IPS-NIHi7 (cell line): Measurements from ENCODE around the gene TBC1D8.
"Not testable (repeated sequence)": the region's sequence is repeated elsewhere in the genome, so short reads cannot be mapped to it uniquely, and the experiment has no call there.

Source experiments
- DNase-seq: peaks from one replicate; pipeline ENCODE4 v3.0.0; 2012; ENCODE audit warnings: mixed read lengths; ENCODE audit errors: extremely low spot score

TBC1D8 gene

GRCh38 chr2:101064868-101065549 is 86.2 kb downstream of the TBC1D8 start:
- no peak for DNase-seq

DNA sequence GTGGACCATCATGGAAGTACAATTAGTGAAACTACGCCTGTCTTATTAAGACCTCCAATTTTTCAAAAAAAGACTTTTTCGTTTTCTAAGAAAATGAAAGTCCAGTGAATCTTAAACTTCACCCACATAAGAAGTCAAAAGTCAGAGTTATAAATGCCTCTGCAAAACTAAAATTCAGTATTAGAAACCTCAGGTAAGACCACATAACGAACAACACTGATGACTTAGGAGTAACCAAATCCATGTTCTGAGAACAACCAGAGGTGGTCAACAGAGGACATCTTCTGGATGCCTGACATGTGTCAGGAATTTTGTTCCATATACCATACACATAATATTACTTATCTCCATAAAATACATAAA is 86.7 kb downstream of the TBC1D8 start:
- no peak for DNase-seq

DNA sequence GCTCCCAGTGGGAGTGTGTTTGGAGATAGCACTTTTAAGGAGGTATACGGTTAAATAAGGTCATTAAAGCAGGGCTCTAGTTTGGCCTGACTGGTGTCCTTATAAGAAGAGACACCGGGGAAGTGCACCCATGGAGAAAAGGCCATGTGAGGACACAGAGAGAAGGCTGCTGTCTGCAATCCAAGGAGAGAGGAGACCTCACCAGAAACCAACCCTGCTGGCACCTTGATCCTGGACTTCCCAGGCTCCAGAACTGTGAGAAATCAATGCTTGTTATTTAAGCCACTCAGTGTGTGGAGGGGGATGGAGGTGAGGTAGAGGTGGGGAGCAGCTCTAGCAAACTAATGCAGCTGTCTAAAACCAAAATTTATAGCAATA is 87.1 kb downstream of the TBC1D8 start:
- no peak for DNase-seq

DNA sequence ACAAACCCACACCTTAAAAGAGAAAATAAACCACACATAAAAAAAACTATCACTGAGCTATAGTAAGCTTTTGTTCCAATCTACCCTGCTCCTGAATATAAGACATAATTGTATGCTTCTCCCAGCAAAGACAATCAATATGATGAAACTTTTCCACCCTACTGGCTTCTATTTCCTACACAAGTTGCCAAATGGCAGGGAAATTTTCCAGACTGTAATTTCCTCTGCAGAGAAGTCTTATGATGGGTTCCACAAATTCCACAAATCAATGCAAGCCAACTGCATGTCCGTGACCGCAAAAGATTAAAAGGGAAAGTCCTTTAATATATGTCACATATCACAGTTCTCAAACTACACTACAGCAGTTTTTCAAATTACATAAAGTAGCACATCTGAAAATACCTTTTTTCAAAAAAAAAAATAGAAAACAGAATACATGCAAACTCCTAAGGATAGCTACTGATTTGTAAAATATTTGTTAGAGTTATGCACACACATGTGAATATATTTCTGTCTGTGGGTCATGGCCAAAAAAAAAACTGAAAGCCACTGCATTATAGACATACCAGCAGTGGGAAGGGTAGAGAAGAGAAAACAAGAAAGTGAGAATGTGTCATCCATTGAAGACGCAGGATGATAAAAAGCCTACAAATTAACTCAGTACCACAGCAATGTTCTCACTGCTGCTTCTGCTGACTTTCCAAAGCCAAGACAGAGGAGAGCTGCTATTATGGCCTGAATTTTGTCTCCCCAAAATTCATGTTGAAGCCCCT is 87.6 kb downstream of the TBC1D8 start:
- no peak for DNase-seq

DNA sequence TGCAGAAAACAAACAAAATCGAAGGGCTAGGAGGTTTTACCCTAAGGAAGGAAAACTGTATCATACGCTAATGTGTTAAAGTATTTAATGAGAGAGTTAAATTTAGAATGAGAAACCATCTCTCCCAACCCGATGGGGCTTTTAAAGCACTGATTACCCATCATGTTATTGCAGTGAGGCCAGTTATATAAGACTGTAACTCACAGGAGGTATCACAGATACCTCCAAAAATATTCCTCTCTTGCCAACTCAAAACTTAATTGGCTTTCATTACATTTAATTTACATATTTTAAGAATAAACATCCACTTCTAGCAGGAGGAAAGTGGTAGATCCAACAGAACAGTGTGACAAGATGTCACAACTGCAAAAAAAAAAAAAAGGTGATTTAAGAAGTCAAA is 92.8 kb downstream of the TBC1D8 start:
- DNase-seq, result no peak

DNA sequence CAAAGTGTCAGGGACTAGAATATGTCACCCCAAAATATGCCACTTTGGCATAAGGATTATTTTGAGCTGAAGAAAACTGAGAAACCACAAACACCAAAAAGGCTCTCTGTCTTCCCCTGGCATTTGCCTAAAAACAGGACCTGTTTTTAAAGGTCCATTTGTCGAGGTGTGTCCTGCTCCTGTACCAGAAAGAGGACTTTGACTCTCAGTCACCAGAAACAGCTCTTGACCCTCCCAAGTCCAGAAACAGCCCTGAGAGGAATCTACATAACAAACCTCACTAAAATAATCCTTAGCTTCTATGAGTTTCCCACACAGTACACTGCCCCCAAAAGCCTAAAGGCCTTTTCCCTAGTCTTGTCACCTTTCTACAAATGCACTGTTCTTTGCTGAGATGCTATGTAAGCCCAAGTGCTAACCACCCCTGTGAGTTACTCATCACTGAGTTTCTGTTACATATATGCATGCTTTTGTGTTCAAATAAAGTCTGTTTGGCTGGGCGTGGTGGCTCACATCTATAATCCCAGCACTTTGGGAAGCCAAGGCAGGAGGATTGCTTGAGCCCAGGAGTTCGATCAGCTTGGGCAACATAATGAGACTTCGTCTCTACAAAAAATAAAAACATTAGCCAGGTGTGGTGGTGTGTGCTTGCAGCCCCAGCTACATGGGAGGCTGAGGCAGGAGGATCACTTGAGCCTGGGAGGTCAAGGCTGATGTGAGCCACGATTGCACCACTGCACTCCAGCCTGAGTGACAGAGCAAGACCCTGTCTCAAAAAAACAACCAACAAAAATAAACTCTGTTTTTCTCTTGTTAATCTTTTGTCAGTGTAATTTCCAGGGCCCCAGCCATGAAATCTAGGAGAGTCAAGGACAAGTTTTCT is 93.9 kb downstream of the TBC1D8 start:
- no peak for DNase-seq

GRCh38 chr2:101053117-101053516 is 98.1 kb downstream of the TBC1D8 start:
- DNase-seq, result no peak

DNA sequence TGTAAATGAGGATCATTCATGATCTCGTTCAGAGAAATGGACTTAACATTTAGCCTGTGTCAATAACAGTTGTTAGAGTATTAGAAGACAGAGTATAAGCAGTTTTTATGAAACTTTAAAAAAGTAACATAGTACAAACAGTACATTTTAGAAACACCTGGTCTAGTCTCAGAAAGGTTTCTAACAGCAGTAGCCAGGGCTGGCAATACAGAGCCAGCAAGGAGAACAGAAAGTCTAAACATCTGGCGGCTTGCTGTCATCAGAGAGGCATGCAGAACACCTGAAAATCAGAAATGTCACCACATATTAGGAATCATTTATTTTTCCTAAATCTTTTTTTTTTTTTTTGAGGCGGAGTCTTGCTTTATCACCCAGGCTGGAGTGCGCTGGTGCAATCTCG is 99.0 kb downstream of the TBC1D8 start:
- DNase-seq, result no peak

DNA sequence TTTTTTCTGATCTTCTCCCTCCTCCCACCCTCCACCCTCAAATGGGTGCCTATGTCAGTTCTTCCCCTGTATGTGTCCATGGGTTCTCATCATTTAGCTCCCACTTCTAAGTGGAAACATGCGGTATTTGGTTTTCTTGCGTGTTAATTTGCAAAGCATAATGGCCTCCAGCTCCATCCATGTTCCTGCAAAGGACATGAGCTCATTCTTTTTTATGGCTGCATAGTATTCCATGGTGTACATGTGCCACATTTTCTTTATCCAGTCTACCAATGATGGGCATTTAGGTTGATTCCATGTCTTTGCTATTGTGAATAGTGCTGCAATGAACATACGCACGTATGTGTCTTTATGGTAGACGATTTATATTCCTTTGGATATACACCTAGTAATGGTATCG is 100.3 kb downstream of the TBC1D8 start:
- not testable (repeated sequence) for DNase-seq

- DNase-seq, result no peak
Measured at GRCh38 chr2:101048756-101049155, 102.4 kb downstream of the TBC1D8 start.

- DNase-seq, result no peak
Measured at GRCh38 chr2:101047774-101048173, 103.4 kb downstream of the TBC1D8 start.

GRCh38 chr2:101047075-101047766 is 104.0 kb downstream of the TBC1D8 start:
- DNase-seq, result no peak

- DNase-seq, result no peak
Measured at GRCh38 chr2:101045330-101045729, 105.9 kb downstream of the TBC1D8 start.

DNA sequence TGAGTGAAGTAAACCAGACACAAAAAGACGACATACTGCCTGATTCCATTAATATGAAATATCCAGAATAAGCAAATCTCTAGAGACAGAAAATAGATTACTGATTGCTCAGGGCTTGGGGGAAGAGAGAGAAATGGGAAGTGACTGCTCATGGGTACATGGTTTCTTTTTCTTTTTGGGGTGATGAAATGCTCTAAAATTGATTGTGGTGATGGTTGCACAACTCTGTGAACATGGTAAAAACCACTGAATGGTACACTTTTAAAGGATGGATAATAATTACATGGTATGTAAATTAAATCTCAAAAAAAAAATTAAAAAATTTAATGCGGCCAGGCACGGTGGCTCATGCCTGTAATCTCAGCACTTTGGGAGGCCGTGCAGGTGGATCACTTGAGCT is 109.8 kb downstream of the TBC1D8 start:
- DNase-seq, result no peak

DNA sequence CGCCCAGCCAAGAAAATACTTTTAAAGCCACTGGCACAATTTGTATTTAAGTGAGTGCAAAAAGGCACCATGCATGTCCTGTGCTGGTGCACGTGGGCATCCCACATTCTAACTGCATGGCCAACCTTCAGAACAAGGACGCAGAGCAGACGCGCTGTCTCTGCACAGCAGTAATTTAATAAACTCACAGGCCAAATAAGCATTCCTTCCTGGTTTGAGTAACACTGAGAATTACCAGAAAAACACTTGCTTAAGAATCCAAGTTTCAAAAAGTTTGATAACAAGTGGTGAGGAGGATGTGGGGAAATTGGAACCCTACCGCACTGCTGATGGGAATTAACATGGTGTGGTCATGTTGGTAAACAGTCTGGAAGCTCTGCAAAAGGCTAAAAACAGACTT is 110.4 kb downstream of the TBC1D8 start:
- no peak for DNase-seq

DNA sequence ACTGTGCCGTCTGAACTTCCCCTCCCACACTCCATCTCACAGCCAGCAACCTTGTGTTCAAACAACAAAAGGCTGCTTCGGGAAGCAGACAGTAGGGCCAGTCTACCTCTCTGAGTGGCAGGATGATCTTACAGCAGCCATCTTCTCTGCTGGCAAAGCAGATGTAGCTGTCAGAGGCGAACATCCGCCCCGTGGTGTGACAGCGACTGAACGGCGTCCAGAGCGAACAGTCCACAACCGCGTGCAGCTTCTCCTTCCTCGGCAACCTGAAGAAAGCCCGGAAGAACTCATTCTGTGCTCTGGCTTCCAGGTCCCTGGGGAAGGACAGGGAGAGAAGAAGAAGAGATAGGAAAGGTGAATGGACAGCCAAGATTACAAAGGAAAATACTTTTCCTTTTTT is 111.1 kb downstream of the TBC1D8 start:
- DNase-seq, result no peak

- DNase-seq, result peak; percentile 61
Measured at GRCh38 chr2:101038455-101039255, 112.5 kb downstream of the TBC1D8 start.

DNA sequence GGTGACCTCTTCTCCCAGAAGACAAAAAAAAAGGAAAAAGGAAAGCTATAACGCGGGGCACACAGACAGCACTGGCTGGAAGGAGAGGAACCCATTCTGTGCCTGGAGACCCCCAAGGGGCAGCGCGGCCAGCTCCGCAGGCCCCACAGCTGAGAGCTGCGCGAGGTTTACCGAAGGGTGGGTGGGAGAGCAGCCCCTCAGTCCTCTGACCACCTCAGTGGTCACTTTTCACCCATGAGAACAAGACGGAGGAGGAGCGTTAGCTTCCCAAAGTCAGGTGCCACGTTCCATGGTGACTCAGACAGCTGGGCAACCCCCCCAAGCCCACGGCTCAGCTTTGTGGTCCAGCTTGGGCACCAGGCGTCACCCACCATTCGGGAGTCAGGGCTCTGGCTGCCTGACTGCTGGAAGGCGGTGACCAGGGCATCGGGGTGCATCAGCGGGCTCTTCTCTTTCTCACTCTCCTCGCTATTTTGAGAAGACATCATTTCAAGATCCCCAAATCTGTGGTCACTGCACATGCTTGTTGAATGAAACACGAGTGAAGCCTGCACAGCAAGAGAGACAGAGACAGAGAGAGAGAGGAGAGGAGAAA is 113.9 kb downstream of the TBC1D8 start:
- DNase-seq, result no peak

- DNase-seq, result no peak
Measured at GRCh38 chr2:101036562-101036961, 114.6 kb downstream of the TBC1D8 start.

DNA sequence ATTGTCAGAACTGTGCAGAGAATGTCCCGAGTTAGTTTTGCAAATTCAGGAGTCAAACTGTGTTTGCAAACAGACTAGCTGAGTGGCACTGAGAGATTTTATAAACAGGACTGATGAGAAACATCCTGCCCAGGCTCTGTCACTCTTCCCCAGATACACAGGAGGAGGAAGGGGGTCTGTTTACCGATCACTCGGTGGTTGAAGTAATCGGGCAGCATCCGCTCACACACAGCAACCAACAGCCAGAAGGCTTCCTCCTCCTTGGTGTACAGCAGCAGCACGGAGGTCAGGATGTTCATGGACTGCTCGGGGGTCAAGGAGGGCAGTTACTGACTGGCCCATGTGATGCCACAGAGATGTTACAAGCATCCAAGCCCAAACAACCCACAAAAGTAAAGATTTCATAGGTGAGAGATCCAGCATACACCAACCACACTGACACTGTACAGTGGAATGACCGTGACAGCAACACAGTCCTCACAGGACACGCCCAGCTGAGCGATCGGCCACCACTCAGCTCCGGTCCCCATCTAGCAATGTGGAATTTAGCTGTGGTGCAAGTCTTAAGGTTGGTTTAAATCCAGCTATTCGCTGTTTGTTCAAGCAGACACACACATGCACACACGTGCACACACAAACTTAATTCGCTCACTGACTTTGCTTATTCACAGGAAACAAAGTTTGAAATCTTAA is 119.0 kb downstream of the TBC1D8 start:
- no peak for DNase-seq
